ENCODE results near the gene SLC30A10.

DNA sequence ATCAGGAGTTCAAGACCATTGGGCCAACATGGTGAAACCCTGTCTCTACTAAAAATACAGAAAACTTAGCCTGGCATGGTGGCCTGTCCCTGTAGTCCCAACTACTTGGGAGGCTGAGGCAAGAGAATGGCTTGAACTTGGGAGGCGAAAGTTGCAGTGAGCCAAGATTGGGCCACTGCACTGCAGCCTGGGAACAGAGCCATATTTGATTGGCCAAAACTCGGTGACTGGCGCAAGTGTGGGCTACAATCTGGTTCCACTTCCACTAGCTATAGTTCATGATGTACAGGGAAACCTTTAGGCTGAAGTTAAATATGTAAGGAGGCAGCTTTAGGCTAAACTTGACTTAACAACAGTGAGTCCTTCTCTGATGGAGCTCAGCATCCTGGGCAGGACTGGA is 20.2 kb downstream of the SLC30A10 start:
- TF ChIP-seq POLR2A (IDR thresholded peaks at IDR 0.05; ENCODE audit: low read depth, low read length) = no peak
- no peak for TF ChIP-seq SPI1 (IDR thresholded peaks at IDR 0.05; ENCODE audit: low read depth, low read length)
- TF ChIP-seq PAX5 (IDR thresholded peaks at IDR 0.05; ENCODE audit: insufficient read depth, low read length, severe bottlenecking) = no peak
- TF ChIP-seq TAF1 (IDR thresholded peaks at IDR 0.05; ENCODE audit: low read depth, low read length) = no peak

Measured in GM12891 (cell line).